ENCODE measurements around the gene HDDC3.

Gene HDDC3

GRCh38 chr15:90968434-90968833, 36.1 kb upstream of the HDDC3 start:
- no peak for DNase-seq (ENCODE audit: low read depth in 1 of 2, low spot score in 1 of 2)
- TF ChIP-seq GABPA (IDR thresholded peaks at IDR 0.05; ENCODE audit: low read depth), result no peak
- no peak for TF ChIP-seq REST (IDR thresholded peaks at IDR 0.05; ENCODE audit: insufficient replicate concordance, low read depth)
- TF ChIP-seq POLR2AphosphoS5 (IDR thresholded peaks at IDR 0.05; ENCODE audit: low read depth), result no peak
- no peak for TF ChIP-seq CTCF (IDR thresholded peaks at IDR 0.05; ENCODE audit: insufficient read depth, low read length)
- no peak for TF ChIP-seq SPI1 (IDR thresholded peaks at IDR 0.05; ENCODE audit: borderline replicate concordance, low read depth)
- Histone ChIP-seq H3K4me3 (replicated peaks; ENCODE audit: insufficient read depth, low read length) (no peak overlapping the region), H3K27ac (replicated peaks) (no peak overlapping the region), H3K27me3 (ENCODE audit: insufficient read depth, poor library complexity, severe bottlenecking) (no peaks in the 10 kb centered on the region)

GRCh38 chr15:90967206-90967605, 34.9 kb upstream of the HDDC3 start:
- Histone ChIP-seq H3K27ac (replicated peaks) (no peak overlapping the region), H3K27me3 (ENCODE audit: insufficient read depth, poor library complexity, severe bottlenecking) (no peaks in the 10 kb centered on the region), H3K4me3 (replicated peaks; ENCODE audit: insufficient read depth, low read length) (no peak overlapping the region)
- DNase-seq (ENCODE audit: low read depth in 1 of 2, low spot score in 1 of 2), result no peak
- TF ChIP-seq REST (IDR thresholded peaks at IDR 0.05; ENCODE audit: insufficient replicate concordance, low read depth) (no peak), SPI1 (IDR thresholded peaks at IDR 0.05; ENCODE audit: borderline replicate concordance, low read depth) (no peak), CTCF (IDR thresholded peaks at IDR 0.05; ENCODE audit: insufficient read depth, low read length) (no peak), POLR2AphosphoS5 (IDR thresholded peaks at IDR 0.05; ENCODE audit: low read depth) (no peak), GABPA (IDR thresholded peaks at IDR 0.05; ENCODE audit: low read depth) (no peak)

GRCh38 chr15:90966262-90966661, 33.9 kb upstream of the HDDC3 start:
- no peak for TF ChIP-seq SPI1 (IDR thresholded peaks at IDR 0.05; ENCODE audit: borderline replicate concordance, low read depth)
- peak; percentile 13; the same call in 1 of the 2 replicates for TF ChIP-seq POLR2AphosphoS5 (IDR thresholded peaks at IDR 0.05; ENCODE audit: low read depth)
- no peak for TF ChIP-seq REST (IDR thresholded peaks at IDR 0.05; ENCODE audit: insufficient replicate concordance, low read depth)
- no peak for TF ChIP-seq CTCF (IDR thresholded peaks at IDR 0.05; ENCODE audit: insufficient read depth, low read length)
- no peak for TF ChIP-seq GABPA (IDR thresholded peaks at IDR 0.05; ENCODE audit: low read depth)
- Histone ChIP-seq H3K27ac (replicated peaks) (no peak overlapping the region), H3K27me3 (ENCODE audit: insufficient read depth, poor library complexity, severe bottlenecking) (no peaks in the 10 kb centered on the region), H3K4me3 (replicated peaks; ENCODE audit: insufficient read depth, low read length) (no peak overlapping the region)
- no peak for DNase-seq (ENCODE audit: low read depth in 1 of 2, low spot score in 1 of 2)

All from HL-60 (cell line).